ENCODE data around the gene CCDC80.

CCDC80 gene

GRCh38 chr3:112656043-112656442 is 15.1 kb upstream of the CCDC80 start:
- in situ Hi-C loops (cut with MboI; ENCODE audit: low sequenced_read_pairs, unreplicated experiment), result no loop called here
- no peak for DNase-seq (ENCODE audit: low spot score)
- no peak for TF ChIP-seq CTCF (IDR thresholded peaks at IDR 0.05; ENCODE audit: borderline replicate concordance, control extremely low read depth, extremely low read depth, insufficient read depth, missing control alignments)

DNA sequence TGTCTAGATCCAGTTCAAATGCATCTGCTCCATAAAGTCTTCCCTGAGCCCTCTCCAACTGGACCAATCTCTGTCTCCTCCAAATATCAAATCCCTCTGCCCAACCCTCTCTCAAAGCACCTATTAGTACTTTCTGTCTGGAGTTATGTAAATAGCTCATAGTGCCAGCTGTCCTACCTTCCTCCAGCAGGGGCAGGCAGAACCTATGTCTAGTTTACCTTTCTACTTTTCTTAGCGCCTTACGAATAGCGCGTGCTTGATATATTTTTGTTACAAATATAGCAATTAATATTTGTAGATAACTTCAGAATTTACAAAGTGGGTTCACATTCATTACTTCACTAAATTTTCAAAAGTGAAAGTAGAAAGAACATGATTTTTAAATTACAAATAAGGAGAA is 14.0 kb upstream of the CCDC80 start:
- no peak for TF ChIP-seq CTCF (IDR thresholded peaks at IDR 0.05; ENCODE audit: borderline replicate concordance, control extremely low read depth, extremely low read depth, insufficient read depth, missing control alignments)
- in situ Hi-C loops (cut with MboI; ENCODE audit: low sequenced_read_pairs, unreplicated experiment), result no loop called here
- DNase-seq (ENCODE audit: low spot score), result no peak

GRCh38 chr3:112654492-112654891 is 13.5 kb upstream of the CCDC80 start:
- TF ChIP-seq CTCF (IDR thresholded peaks at IDR 0.05; ENCODE audit: borderline replicate concordance, control extremely low read depth, extremely low read depth, insufficient read depth, missing control alignments), result no peak
- no peak for DNase-seq (ENCODE audit: low spot score)
- in situ Hi-C loops (cut with MboI; ENCODE audit: low sequenced_read_pairs, unreplicated experiment), result no loop called here

DNA sequence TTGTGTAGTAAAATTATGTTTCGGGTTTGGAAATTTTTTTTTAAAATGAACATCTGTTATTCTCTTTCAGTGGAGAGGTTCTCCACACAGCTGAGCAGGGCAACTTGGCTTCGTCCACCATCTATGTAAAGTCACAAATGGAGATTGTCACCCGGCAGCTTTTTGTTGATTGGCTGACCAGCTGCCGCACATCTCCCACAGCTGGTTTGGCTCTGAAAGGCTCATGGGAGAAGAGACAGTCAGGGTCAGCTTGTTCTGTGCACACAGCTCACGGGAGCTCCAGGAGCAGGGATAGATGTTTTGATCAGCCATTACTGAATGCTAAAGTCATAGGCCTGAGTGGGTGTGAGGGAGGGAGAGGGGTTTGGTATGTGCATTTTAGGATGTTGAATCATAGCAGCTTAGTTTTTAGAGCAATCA is 12.9 kb upstream of the CCDC80 start:
- in situ Hi-C loops (cut with MboI; ENCODE audit: low sequenced_read_pairs, unreplicated experiment), result no loop called here
- DNase-seq (ENCODE audit: low spot score), result no peak
- TF ChIP-seq CTCF (IDR thresholded peaks at IDR 0.05; ENCODE audit: borderline replicate concordance, control extremely low read depth, extremely low read depth, insufficient read depth, missing control alignments), result no peak

GRCh38 chr3:112653209-112653871 is 12.4 kb upstream of the CCDC80 start:
- in situ Hi-C loops (cut with MboI; ENCODE audit: low sequenced_read_pairs, unreplicated experiment), result no loop called here
- DNase-seq (ENCODE audit: low spot score), result no peak

GRCh38 chr3:112651516-112651915 is 10.6 kb upstream of the CCDC80 start:
- DNase-seq (ENCODE audit: low spot score), result no peak
- TF ChIP-seq CTCF (IDR thresholded peaks at IDR 0.05; ENCODE audit: borderline replicate concordance, control extremely low read depth, extremely low read depth, insufficient read depth, missing control alignments), result no peak
- in situ Hi-C loops (cut with MboI; ENCODE audit: low sequenced_read_pairs, unreplicated experiment), result no loop called here

More at GRCh38 chr3:112653209-112653871, 12.4 kb upstream of the CCDC80 start:
- TF ChIP-seq CTCF (IDR thresholded peaks at IDR 0.05; ENCODE audit: borderline replicate concordance, control extremely low read depth, extremely low read depth, insufficient read depth, missing control alignments), result no peak
